ENCODE results near the gene PFKFB2. TPM values are rescaled to one million over a fixed set of nuclear protein-coding genes. Genes with fewer than 3 reads are reported as not detected.

Gene PFKFB2
- total and polyA plus RNA-seq, 2 of the 8 experiments (the other 6 are each of a cell fraction or from before 2014, with no cell fraction given): 6.7 to 19.1 TPM

- Histone ChIP-seq H3K23me2 (ENCODE audit: low read depth, low read length) (no peaks in the 10 kb centered on the region), H2BK15ac (ENCODE audit: low read length) (no peak overlapping the region), H3K56ac (replicated peaks; ENCODE audit: insufficient read length, low read depth, low read length) (no peak overlapping the region), H3K4ac (replicated peaks; ENCODE audit: insufficient read length, low read depth, low read length) (no peak overlapping the region), H2BK120ac (replicated peaks; ENCODE audit: low read depth, low read length) (no peak overlapping the region), H4K91ac (replicated peaks; ENCODE audit: insufficient read length, low read length) (no peak overlapping the region), H3K4me2 (ENCODE audit: insufficient read depth in 1 of 2, low read depth in 2 of 2, low read length in 2 of 2) (no peak overlapping the region), H4K20me1 (replicated peaks in 1 of 2; ENCODE audit: control insufficient read depth in 1 of 2, insufficient read depth in 2 of 2, low read length in 2 of 2) (no peaks in the 10 kb centered on the region), H3K79me1 (ENCODE audit: low read depth, low read length) (no peaks in the 10 kb centered on the region), H3K23ac (ENCODE audit: insufficient read length) (no peak overlapping the region), H3K27ac (ENCODE audit: low read depth, low read length) (no peak overlapping the region), H3K36me3 (ENCODE audit: control insufficient read depth in 2 of 4, insufficient read depth in 4 of 4, low read length in 3 of 4) (peaks cover 0 to 2% (median 0%) of the 10 kb centered on the region in 4 experiments; a peak in 2 of 8 replicates), H3K4me1 (replicated peaks in 1 of 4; ENCODE audit: control insufficient read depth in 3 of 4, insufficient read depth in 4 of 4, low read length in 3 of 4) (peaks cover 3 to 11% (median 5%) of the 10 kb centered on the region in 4 experiments; a peak in 6 of 7 replicates), H2AFZ (ENCODE audit: low read length) (no peak overlapping the region), H3K79me2 (ENCODE audit: control insufficient read depth in 1 of 2, insufficient read depth in 2 of 2, low read length in 2 of 2) (no peaks in the 10 kb centered on the region), H2BK12ac (ENCODE audit: low read depth, low read length) (no peak overlapping the region), H4K5ac (ENCODE audit: insufficient read length, low read depth, low read length) (no peak overlapping the region), H3K9ac (replicated peaks in 1 of 4; ENCODE audit: extremely low read depth in 1 of 4, low read depth in 3 of 4, low read length in 3 of 4) (no peak overlapping the region), H3K14ac (ENCODE audit: insufficient read length) (no peak overlapping the region), H4K8ac (ENCODE audit: extremely low read depth, insufficient read depth, low read length) (no peak overlapping the region), H3K18ac (ENCODE audit: extremely low read depth, low read length) (no peak overlapping the region), H2BK20ac (ENCODE audit: low read length) (no peak overlapping the region), H3K27me3 (replicated peaks in 1 of 4; ENCODE audit: control insufficient read depth in 3 of 4, extremely low read depth in 1 of 4, insufficient read depth in 3 of 4, low read length in 3 of 4) (no peaks in the 10 kb centered on the region), H2AK5ac (ENCODE audit: low read depth, low read length) (no peak overlapping the region), H2BK5ac (ENCODE audit: low read depth, low read length) (no peak overlapping the region), H3K9me3 (ENCODE audit: insufficient read depth in 2 of 2, low read depth in 1 of 2, low read length in 1 of 2) (no peaks in the 10 kb centered on the region), H3K4me3 (ENCODE audit: extremely low read depth in 1 of 4, insufficient read depth in 2 of 4, low read depth in 3 of 4, low read length in 4 of 4) (no peak overlapping the region)
- FAIRE-seq (no peak), DNase-seq (ENCODE audit: low read depth in 1 of 2, low spot score in 2 of 2) (no peak)
- 85% methylated on average over 8 of the region's 8 CpGs; no CpG with 5 or more reads in 1 of the 2 experiments for WGBS, 2 experiments (ENCODE audit: extremely low coverage in 1 of 2, insufficient coverage in 1 of 2, insufficient read length in 1 of 2, insufficient replicate concordance in 2 of 2, low coverage in 1 of 2, low lambda C conversion rate in 2 of 2, missing lambda C conversion rate in 1 of 2)
- CTCF ChIA-PET (ENCODE audit: partially characterized antibody): interaction anchor here (1.0 to 10.5 kb wide), 5 partner anchors 13 to 56 kb away, joined by 3 to 122 read pairs (median 3); no protein-coding TSS in a partner anchor
- POLR2A ChIA-PET (ENCODE audit: partially characterized antibody): interaction anchor here (2.1 kb wide), 1 partner anchor 9 kb away, joined by 4 read pairs; no protein-coding TSS in a partner anchor
- no peak for TF ChIP-seq ATF2 (IDR thresholded peaks at IDR 0.05; ENCODE audit: low read length)
- TF ChIP-seq SIN3A (conservative IDR thresholded peaks at IDR 0.05 in 1 of 2, IDR thresholded peaks at IDR 0.05 in 1 of 2; ENCODE audit: low read depth in 1 of 2, low read length in 2 of 2): no peak
- TF ChIP-seq SIX5 (IDR thresholded peaks at IDR 0.05; ENCODE audit: low read depth, low read length): no peak
- no peak for TF ChIP-seq SP2 (IDR thresholded peaks at IDR 0.05; ENCODE audit: low read length)
- no peak for TF ChIP-seq GABPA (IDR thresholded peaks at IDR 0.05; ENCODE audit: borderline replicate concordance, insufficient read depth, low read length)
- TF ChIP-seq EGR1 (IDR thresholded peaks at IDR 0.05; ENCODE audit: borderline replicate concordance, low read depth, low read length): no peak
- TF ChIP-seq CTCF (IDR thresholded peaks at IDR 0.05; ENCODE audit: control extremely low read depth in 1 of 3, insufficient read depth in 1 of 3, low read depth in 1 of 3, low read length in 3 of 3): no peak
Measured at GRCh38 chr1:207021139-207021861, 31.8 kb upstream of the PFKFB2 start.

All from H1 (cell line).